Type B pancreatic cell (in vitro differentiated cells): ENCODE results near the gene RAD1. TPM values are rescaled to one million over a fixed set of nuclear protein-coding genes. Genes with fewer than 3 reads are reported as not detected.

Experiments
- total RNA-seq: library from RNA; stranded (reverse); gene quantifications from 2 replicates; pipeline ENCODE4 v1.2.1, GENCODE V29; 2021; ENCODE audit warnings: low replicate concordance

The RAD1 gene
- total RNA-seq, 1 donor from 2014 or later: 20.9 TPM

Other genes with a start within 250 kb of the RAD1 start
- 1.8 and 2.1 TPM in 2 replicates for gene TTC23L, start 76.3 kb downstream of the RAD1 start, total RNA-seq
- gene BRIX1, start 207 bp upstream of the RAD1 start, total RNA-seq: 32.7 and 38.0 TPM in 2 replicates
- 46.6 and 53.2 TPM in 2 replicates for gene DNAJC21, start 14.1 kb upstream of the RAD1 start, total RNA-seq
- gene AGXT2, start 132.4 kb upstream of the RAD1 start, total RNA-seq: not detected in 2 replicates